Measurements from ENCODE around the gene PCDHGA10.
"Not testable (repeated sequence)": the region's sequence is repeated elsewhere in the genome, so short reads cannot be mapped to it uniquely, and the experiment has no call there.

The PCDHGA10 gene

DNA sequence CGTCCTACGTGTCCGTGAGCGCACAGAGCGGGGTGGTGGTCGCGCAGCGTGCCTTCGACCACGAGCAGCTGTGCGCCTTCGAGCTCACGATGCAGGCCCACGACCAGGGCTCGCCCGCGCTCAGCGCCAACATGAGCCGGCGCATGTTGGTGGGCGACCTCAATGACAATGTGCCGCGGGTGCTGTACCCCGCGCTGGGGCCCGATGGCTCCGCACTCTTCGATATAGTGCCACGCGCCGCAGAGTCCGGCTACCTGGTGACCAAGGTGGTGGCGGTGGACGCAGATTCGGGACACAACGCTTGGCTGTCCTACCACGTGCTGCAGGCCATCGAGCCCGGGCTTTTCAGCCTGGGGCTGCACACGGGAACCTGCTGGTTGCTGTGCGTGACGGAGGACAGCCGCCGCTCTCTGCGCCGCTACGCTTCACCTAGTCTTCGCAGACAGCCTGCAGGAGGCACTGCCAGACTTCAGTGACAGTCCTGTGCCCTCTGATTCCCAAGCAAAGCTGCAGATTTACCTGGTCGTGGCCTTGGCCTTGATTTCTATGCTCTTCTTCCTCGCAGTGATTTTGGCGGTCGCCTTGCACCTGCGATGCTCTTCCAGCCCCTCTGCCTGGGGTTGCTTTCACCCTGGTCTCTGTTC is 15.1 kb downstream of the PCDHGA10 start:
- DNase-seq, result no peak

DNA sequence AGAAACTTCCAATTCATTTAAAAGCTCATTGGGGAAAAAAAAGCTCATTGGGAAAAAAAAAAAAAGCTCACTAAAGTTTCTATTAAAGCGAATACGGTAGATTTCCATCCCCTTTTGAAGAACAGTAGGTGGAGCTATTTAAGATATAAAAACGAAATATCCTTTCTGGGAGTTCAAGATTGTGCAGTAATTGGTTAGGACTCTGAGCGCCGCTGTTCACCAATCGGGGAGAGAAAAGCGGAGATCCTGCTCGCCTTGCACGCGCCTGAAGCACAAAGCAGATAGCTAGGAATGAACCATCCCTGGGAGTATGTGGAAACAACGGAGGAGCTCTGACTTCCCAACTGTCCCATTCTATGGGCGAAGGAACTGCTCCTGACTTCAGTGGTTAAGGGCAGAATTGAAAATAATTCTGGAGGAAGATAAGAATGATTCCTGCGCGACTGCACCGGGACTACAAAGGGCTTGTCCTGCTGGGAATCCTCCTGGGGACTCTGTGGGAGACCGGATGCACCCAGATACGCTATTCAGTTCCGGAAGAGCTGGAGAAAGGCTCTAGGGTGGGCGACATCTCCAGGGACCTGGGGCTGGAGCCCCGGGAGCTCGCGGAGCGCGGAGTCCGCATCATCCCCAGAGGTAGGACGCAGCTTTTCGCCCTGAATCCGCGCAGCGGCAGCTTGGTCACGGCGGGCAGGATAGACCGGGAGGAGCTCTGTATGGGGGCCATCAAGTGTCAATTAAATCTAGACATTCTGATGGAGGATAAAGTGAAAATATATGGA is 17.7 kb downstream of the PCDHGA10 start, which contains the start of gene PCDHGA12:
Gene PCDHGA12 (plus strand): TSS at position 176 of the 782 bp plus-strand sequence. CDS start 253 bp downstream, at position 429.
- DNase-seq, result no peak

DNA sequence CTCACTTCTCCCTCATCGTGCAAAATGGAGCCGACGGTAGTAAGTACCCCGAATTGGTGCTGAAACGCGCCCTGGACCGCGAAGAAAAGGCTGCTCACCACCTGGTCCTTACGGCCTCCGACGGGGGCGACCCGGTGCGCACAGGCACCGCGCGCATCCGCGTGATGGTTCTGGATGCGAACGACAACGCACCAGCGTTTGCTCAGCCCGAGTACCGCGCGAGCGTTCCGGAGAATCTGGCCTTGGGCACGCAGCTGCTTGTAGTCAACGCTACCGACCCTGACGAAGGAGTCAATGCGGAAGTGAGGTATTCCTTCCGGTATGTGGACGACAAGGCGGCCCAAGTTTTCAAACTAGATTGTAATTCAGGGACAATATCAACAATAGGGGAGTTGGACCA is 18.5 kb downstream of the PCDHGA10 start:
- no peak for DNase-seq

DNA sequence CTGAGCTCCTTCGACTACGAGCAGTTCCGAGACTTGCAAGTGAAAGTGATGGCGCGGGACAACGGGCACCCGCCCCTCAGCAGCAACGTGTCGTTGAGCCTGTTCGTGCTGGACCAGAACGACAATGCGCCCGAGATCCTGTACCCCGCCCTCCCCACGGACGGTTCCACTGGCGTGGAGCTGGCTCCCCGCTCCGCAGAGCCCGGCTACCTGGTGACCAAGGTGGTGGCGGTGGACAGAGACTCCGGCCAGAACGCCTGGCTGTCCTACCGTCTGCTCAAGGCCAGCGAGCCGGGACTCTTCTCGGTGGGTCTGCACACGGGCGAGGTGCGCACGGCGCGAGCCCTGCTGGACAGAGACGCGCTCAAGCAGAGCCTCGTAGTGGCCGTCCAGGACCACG is 19.5 kb downstream of the PCDHGA10 start:
- not testable (repeated sequence) for DNase-seq

GRCh38 chr5:141432726-141433125 is 19.9 kb downstream of the PCDHGA10 start:
- DNase-seq, result not testable (repeated sequence)

- no peak for DNase-seq
These were observed 21.2 kb downstream of the PCDHGA10 start for GRCh38 chr5:141434006-141434405.

DNA sequence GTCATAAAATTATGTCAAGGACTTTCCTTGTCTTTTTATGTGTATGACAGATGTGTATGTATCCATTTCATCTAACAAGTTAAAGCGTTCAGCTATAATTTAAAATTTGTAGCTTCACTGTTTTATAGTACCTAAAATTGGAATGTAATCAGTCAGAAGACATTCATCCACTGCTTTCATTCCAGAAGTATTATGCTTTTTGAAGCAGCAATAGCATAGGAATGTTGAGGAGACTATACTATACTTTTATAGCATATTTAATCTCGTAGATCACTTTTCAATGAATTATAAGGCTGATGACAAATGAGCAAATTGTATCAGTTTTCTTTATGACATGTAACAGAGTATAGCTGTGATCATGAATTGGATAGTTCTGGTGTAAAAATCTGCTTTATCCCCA is 24.4 kb downstream of the PCDHGA10 start:
- DNase-seq, result no peak

GRCh38 chr5:141439411-141440141 is 26.8 kb downstream of the PCDHGA10 start:
- DNase-seq, result no peak

DNA sequence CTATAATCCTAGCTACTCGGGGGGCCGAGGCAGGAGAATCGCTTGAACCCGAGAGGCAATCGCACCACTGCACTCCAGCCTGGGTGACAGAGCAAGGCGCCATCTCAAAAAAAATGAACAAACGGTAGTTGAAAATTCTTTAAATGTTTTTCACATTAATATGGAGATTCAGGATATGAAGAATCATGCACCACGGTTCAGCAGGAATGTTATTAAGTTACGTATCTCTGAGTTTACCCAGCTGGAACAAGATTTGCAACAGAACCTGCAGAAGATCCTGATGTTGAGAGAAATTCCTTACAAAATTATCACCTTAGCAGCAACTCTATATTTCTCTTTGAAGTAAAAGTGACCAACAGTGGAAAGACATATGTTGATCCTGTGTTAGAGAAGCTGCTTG is 27.6 kb downstream of the PCDHGA10 start:
- no peak for DNase-seq

DNA sequence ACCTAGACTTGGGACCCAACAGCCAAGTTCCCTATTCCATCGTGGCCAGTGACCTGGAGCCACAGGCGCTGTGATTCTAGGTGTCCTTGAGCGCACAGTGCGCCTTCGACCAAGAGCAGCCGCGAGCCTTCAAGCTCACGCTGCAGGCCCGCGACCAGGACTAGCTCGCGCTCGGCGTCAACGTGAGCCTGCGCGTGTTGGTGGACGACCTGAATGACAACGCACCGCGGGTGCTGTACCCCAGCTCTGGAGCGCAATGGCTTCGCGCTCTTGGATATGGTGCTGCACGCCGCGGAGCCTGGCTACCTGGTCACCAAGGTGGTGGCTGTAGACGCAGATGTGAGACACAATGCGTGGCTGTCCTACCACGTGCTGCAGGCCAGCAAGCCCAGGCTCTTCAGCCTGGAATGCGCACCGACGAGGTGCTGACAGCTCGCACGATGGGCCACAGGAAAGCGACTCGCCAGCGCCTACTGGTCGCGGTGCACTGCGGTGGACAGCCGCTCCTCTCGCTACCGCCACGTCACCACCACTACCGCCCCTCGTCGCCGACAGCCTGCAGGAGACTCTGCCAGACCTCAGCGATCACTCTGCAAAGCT is 28.9 kb downstream of the PCDHGA10 start:
- DNase-seq, result no peak

- no peak for DNase-seq
These were observed 52.6 kb downstream of the PCDHGA10 start for GRCh38 chr5:141465351-141465750.

All from CD4-positive, alpha-beta T cell treated with Interleukin-21 for 1 hour (primary cell).